Stimulated activated CD8-positive, alpha-beta memory T cell treated with anti-CD3 and anti-CD28 coated beads, Interleukin-12 subunit alpha, Interleukin-12 subunit beta, amount 100 ng/mL, for 4 hours (primary cell): ENCODE data around the gene GLYAT.
"Not testable (repeated sequence)": the region's sequence is repeated elsewhere in the genome, so short reads cannot be mapped to it uniquely, and the experiment has no call there.

ENCODE experiments used
- DNase-seq: peaks from one replicate; pipeline ENCODE4 v3.0.0-alpha.2; 2020; ENCODE audit warnings: low read depth

The GLYAT gene

GRCh38 chr11:58742981-58743880, 11.5 kb upstream of the GLYAT start:
- no peak for DNase-seq

GRCh38 chr11:58742140-58742539, 10.4 kb upstream of the GLYAT start:
- DNase-seq: no peak

- no peak for DNase-seq
These were observed 9.4 kb upstream of the GLYAT start for GRCh38 chr11:58741127-58741526.

- no peak for DNase-seq
These were observed 8.7 kb upstream of the GLYAT start for GRCh38 chr11:58740447-58740846.

- no peak for DNase-seq
These were observed 8.1 kb upstream of the GLYAT start for GRCh38 chr11:58739725-58740430.

GRCh38 chr11:58734681-58735490, 3.1 kb upstream of the GLYAT start:
- no peak for DNase-seq

- no peak for DNase-seq
These were observed 1.1 kb downstream of the GLYAT start for GRCh38 chr11:58730507-58731089.

GRCh38 chr11:58727415-58727797, 4.3 kb downstream of the GLYAT start:
- DNase-seq: no peak

- DNase-seq: no peak
These were observed 4.9 kb downstream of the GLYAT start for GRCh38 chr11:58726737-58727414.

GRCh38 chr11:58719406-58720117, 12.2 kb downstream of the GLYAT start:
- DNase-seq: no peak

- DNase-seq: no peak
These were observed 19.2 kb downstream of the GLYAT start for GRCh38 chr11:58712531-58712930.

- DNase-seq: no peak
These were observed 19.9 kb downstream of the GLYAT start for GRCh38 chr11:58711832-58712231.

- no peak for DNase-seq
These were observed 24.0 kb downstream of the GLYAT start for GRCh38 chr11:58707767-58708166.

- DNase-seq: not testable (repeated sequence)
These were observed 34.9 kb downstream of the GLYAT start for GRCh38 chr11:58696825-58697224.

GRCh38 chr11:58693026-58693425, 38.7 kb downstream of the GLYAT start:
- DNase-seq: no peak

- no peak for DNase-seq
These were observed 40.1 kb downstream of the GLYAT start for GRCh38 chr11:58691675-58692074.

GRCh38 chr11:58688789-58689503, 42.8 kb downstream of the GLYAT start:
- DNase-seq: no peak

- no peak for DNase-seq
These were observed 45.6 kb downstream of the GLYAT start for GRCh38 chr11:58685973-58686722.

- DNase-seq: not testable (repeated sequence)
These were observed 49.1 kb downstream of the GLYAT start for GRCh38 chr11:58682660-58683059.
